ENCODE results near the gene MORN5. TPM values are rescaled to one million over a fixed set of nuclear protein-coding genes. Genes with fewer than 3 reads are reported as not detected.

The MORN5 gene
- total and polyA plus RNA-seq, 8 donors: 1.2 to 7.2 (median 4.2) TPM; not detected in 1

DNA sequence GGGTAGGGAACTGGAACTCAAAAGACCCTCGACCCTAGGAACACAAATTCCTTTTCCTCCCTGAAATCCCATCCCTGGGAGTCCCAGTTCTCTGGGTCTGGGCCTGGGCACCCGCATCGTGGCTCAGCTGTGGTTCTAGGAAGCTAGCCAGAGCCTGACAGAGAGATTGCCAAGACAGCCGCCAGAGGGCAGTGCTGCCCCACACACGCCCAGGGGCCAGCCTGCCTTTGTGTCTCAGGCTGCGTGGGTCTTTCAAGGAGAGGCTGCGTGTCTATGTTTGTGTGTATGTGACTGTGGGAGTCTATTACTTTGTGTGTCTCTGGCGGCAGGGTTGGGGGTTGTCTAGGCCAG, 34.6 kb upstream of the MORN5 start:
- Histone ChIP-seq H3K4me3 (no peak overlapping the region), H3K27me3 (peaks cover 3 to 43% of the 10 kb centered on the region in 2 donors), H3K9me3 (no peaks in the 10 kb centered on the region), H3K36me3 (no peaks in the 10 kb centered on the region), H3K27ac (no peak overlapping the region), H3K4me1 (peaks cover 9 to 33% of the 10 kb centered on the region in 2 donors)
- peak; percentile 91 for ATAC-seq
- intact Hi-C loops (cut with DNase I): loop anchor here (5.0 to 10.0 kb wide), 2 partner anchors 227 to 230 kb away; no protein-coding TSS in a partner anchor
- peak; percentile 68 to 92 (median 80) for DNase-seq
- TF ChIP-seq, protein P1, sequence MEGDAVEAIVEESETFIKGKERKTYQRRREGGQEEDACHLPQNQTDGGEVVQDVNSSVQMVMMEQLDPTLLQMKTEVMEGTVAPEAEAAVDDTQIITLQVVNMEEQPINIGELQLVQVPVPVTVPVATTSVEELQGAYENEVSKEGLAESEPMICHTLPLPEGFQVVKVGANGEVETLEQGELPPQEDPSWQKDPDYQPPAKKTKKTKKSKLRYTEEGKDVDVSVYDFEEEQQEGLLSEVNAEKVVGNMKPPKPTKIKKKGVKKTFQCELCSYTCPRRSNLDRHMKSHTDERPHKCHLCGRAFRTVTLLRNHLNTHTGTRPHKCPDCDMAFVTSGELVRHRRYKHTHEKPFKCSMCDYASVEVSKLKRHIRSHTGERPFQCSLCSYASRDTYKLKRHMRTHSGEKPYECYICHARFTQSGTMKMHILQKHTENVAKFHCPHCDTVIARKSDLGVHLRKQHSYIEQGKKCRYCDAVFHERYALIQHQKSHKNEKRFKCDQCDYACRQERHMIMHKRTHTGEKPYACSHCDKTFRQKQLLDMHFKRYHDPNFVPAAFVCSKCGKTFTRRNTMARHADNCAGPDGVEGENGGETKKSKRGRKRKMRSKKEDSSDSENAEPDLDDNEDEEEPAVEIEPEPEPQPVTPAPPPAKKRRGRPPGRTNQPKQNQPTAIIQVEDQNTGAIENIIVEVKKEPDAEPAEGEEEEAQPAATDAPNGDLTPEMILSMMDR (IDR thresholded peaks at IDR 0.05): peak; percentile 90 to 97

DNA sequence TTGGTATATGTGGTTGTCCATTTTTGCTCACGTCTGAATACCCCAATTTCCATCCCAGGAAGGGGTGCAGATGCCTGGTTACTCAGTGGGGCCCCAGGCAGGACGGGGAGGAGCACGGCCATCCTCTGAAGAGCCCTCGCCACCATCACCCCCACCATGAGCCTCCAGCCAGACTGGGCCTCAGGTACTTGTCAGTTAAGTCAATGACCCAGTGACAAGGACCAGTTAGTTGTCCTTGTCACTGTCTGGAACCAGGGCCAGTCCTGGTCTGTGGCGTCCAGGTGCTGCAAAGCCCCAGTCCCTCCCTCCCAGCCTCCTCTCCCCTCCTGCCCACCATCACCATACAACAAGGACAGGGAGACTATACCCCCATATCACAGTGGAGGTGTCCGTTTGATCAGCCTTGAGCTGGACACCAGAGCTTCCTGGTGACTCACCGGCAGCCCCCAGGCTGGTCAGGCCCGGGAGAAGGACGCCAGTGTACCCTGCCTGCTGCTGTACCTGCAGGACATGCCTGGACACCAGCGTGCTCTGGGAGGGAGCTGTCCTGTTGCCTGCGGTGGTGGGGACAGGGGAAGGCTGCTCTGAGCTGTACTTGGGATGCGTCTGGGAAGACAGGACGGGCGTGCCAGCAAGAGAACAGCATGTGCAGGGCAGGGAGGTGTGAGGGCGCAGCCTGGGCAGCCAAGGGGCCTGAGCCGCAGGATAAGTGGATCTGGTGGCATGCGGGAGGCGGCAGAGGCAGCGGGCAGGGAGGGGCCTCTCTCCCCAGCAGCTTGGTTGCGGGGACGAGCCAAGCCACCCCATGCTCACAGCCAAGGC, 34.0 kb upstream of the MORN5 start:
- intact Hi-C loops (cut with DNase I): loop anchor here (5.0 to 10.0 kb wide), 2 partner anchors 227 to 229 kb away; no protein-coding TSS in a partner anchor
- DNase-seq (no peak), ATAC-seq (peak; percentile 18)
- no peak overlapping the region for H3K4me3 ChIP-seq
- no peak overlapping the region for H3K27ac ChIP-seq
- no peaks in the 10 kb centered on the region for H3K9me3 ChIP-seq
- peaks cover 3 to 43% of the 10 kb centered on the region in 2 donors for H3K27me3 ChIP-seq
- H3K4me1 ChIP-seq: peaks cover 9 to 33% of the 10 kb centered on the region in 2 donors
- TF ChIP-seq, protein P1 (IDR thresholded peaks at IDR 0.05): no peak
- H3K36me3 ChIP-seq: no peaks in the 10 kb centered on the region

DNA sequence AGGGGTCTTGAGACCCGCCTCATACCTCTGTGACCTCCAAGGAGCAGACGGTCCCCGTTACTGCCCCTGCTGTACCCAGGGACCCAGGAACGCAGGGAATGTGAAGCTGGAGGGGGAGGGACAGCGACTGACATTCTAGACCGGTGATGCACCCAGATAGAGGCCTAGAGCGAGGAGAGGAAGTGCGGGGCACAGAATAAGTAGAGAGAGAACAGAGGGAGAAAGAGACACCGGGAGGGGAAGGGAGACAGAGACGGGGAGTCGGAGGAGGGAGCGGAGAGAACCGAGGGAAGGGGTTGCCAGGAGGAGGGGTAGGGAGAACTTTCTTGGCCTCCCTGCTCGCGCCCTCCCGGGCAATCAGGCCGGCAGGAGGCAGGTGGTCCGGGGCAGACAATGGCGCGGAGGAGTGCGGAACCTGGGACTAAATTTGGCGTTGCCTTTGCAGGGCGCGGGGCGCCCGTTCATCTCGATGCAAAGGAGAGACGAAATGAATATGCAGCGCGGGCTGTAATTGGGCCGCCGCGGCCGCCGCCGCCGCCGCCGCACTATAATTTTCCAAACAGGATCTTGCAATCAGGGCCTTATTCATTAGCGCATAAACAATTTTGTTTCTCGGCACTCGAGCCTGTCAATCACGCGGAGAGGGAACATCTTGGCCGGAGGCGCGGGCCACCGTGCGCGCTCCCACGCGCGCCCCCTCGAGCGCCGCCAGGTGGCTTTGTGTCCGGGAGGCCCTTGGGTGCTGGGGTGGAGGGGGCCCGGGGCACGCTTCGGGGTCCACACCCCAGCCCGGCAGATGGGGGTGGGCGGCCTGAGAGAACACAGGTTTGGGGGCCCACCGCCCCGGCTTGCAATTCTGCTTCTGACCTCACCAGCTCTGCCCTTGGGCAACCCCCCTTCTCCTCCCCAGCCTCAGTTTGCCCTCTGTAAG, 33.1 kb upstream of the MORN5 start:
- no peaks in the 10 kb centered on the region for H3K9me3 ChIP-seq
- peaks cover 3 to 50% of the 10 kb centered on the region in 2 donors for H3K27me3 ChIP-seq
- peaks cover 9 to 33% of the 10 kb centered on the region in 2 donors for H3K4me1 ChIP-seq
- no peaks in the 10 kb centered on the region for H3K36me3 ChIP-seq
- DNase-seq (no peak), ATAC-seq (no peak)
- no peak overlapping the region for H3K27ac ChIP-seq
- TF ChIP-seq, protein P1 (IDR thresholded peaks at IDR 0.05): no peak
- intact Hi-C loops (cut with DNase I): loop anchor here (5.0 to 10.0 kb wide), 2 partner anchors 226 to 228 kb away; no protein-coding TSS in a partner anchor
- no peak overlapping the region for H3K4me3 ChIP-seq

DNA sequence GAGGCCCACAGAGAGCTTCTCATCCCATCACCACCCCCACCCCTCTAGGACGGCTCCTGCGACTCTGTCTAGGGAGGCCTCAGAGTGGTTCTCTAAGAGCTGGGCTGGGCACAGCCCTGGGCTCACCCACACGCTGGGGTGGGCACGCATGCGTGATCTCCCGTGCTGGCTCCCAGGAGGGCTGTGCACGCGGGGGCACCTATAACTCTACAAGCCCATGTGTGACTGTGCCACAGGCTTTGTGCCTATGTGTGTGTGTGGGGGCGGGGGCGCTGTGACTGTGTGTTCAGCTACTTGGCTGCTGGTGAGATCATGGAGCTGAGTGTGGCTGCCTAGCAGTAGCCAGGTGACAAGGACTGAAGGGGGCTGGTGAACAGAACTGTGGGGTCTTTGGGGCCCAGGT, 32.3 kb upstream of the MORN5 start:
- intact Hi-C loops (cut with DNase I): loop anchor here (5.0 to 10.0 kb wide), 2 partner anchors 225 to 227 kb away; no protein-coding TSS in a partner anchor
- H3K27ac ChIP-seq: no peak overlapping the region
- DNase-seq: no peak
- H3K9me3 ChIP-seq: no peaks in the 10 kb centered on the region
- peaks cover 3 to 53% of the 10 kb centered on the region in 2 donors for H3K27me3 ChIP-seq
- no peaks in the 10 kb centered on the region for H3K36me3 ChIP-seq
- no peak for ATAC-seq
- H3K4me3 ChIP-seq: no peak overlapping the region
- TF ChIP-seq, protein P1 (IDR thresholded peaks at IDR 0.05): no peak
- H3K4me1 ChIP-seq: peaks cover 9 to 33% of the 10 kb centered on the region in 2 donors
